ENCODE measurements around the gene SLC45A3. TPM values are rescaled to one million over a fixed set of nuclear protein-coding genes. Genes with fewer than 3 reads are reported as not detected.

Gene SLC45A3
- total RNA-seq, 1 donor from 2014 or later: 2.9 TPM

- Mint-ChIP-seq H3K27ac (ENCODE audit: unreplicated experiment) (no peak overlapping the region), H3K9me3 (ENCODE audit: low read depth) (no peaks in the 10 kb centered on the region), H3K4me3 (ENCODE audit: unreplicated experiment) (no peak overlapping the region), H3K4me1 (ENCODE audit: low read depth) (no peaks in the 10 kb centered on the region), H3K27me3 (ENCODE audit: low read depth) (no peaks in the 10 kb centered on the region), H3K36me3 (ENCODE audit: low read depth) (no peaks in the 10 kb centered on the region)
- no peak for TF ChIP-seq CTCF (IDR thresholded peaks at IDR 0.05)
- DNase-seq (ENCODE audit: low spot score): no peak
Observed at GRCh38 chr1:205668951-205669340, 11.4 kb downstream of the SLC45A3 start.

GRCh38 chr1:205667909-205668643 lies 12.2 kb downstream of the SLC45A3 start:
- no peak overlapping the region for H3K4me3 Mint-ChIP-seq (ENCODE audit: unreplicated experiment)
- H3K27me3 Mint-ChIP-seq (ENCODE audit: low read depth): no peaks in the 10 kb centered on the region
- H3K9me3 Mint-ChIP-seq (ENCODE audit: low read depth): no peaks in the 10 kb centered on the region
- no peaks in the 10 kb centered on the region for H3K4me1 Mint-ChIP-seq (ENCODE audit: low read depth)
- no peaks in the 10 kb centered on the region for H3K36me3 Mint-ChIP-seq (ENCODE audit: low read depth)
- no peak overlapping the region for H3K27ac Mint-ChIP-seq (ENCODE audit: unreplicated experiment)
- DNase-seq (ENCODE audit: low spot score): no peak
- no peak for TF ChIP-seq CTCF (IDR thresholded peaks at IDR 0.05)

GRCh38 chr1:205666372-205667166 lies 13.7 kb downstream of the SLC45A3 start:
- Mint-ChIP-seq H3K4me1 (ENCODE audit: low read depth) (no peaks in the 10 kb centered on the region), H3K27ac (ENCODE audit: unreplicated experiment) (no peak overlapping the region), H3K36me3 (ENCODE audit: low read depth) (no peaks in the 10 kb centered on the region), H3K9me3 (ENCODE audit: low read depth) (no peaks in the 10 kb centered on the region), H3K4me3 (ENCODE audit: unreplicated experiment) (no peak overlapping the region), H3K27me3 (ENCODE audit: low read depth) (no peaks in the 10 kb centered on the region)
- no peak for TF ChIP-seq CTCF (IDR thresholded peaks at IDR 0.05)
- no peak for DNase-seq (ENCODE audit: low spot score)

GRCh38 chr1:205665201-205666045 lies 14.9 kb downstream of the SLC45A3 start:
- Mint-ChIP-seq H3K27ac (ENCODE audit: unreplicated experiment) (no peak overlapping the region), H3K9me3 (ENCODE audit: low read depth) (no peaks in the 10 kb centered on the region), H3K36me3 (ENCODE audit: low read depth) (no peaks in the 10 kb centered on the region), H3K4me3 (ENCODE audit: unreplicated experiment) (no peak overlapping the region), H3K27me3 (ENCODE audit: low read depth) (no peaks in the 10 kb centered on the region), H3K4me1 (ENCODE audit: low read depth) (no peaks in the 10 kb centered on the region)
- TF ChIP-seq CTCF (IDR thresholded peaks at IDR 0.05): no peak
- DNase-seq (ENCODE audit: low spot score): no peak
